ENCODE data around the gene LHB. TPM values are rescaled to one million over a fixed set of nuclear protein-coding genes. Genes with fewer than 3 reads are reported as not detected.

The LHB gene
- total RNA-seq, 1 donor = not detected

- peak; percentile 100 for DNase-seq (ENCODE audit: low read depth)
- TF ChIP-seq CTCF (IDR thresholded peaks at IDR 0.05; ENCODE audit: insufficient read depth, low read depth, low read length) = peak; percentile 73
- peak within 1 kb of the TSS; percentile 95 for H3K4me3 ChIP-seq (ENCODE audit: low read depth, low read length)
These were observed 23.5 kb downstream of the LHB start, which contains the start of the genes GYS1 and RUVBL2 for GRCh38 chr19:48993175-48994034. GYS1 (minus strand) TSS chr19:48993309; CDS start chr19:48993112, 197 bp downstream. RUVBL2 (plus strand) TSS chr19:48993887; CDS start chr19:48993912, 25 bp downstream.

GRCh38 chr19:48992581-48993174 lies 24.2 kb downstream of the LHB start:
- no peak for DNase-seq (ENCODE audit: low read depth)
- TF ChIP-seq CTCF (IDR thresholded peaks at IDR 0.05; ENCODE audit: insufficient read depth, low read depth, low read length) = no peak
- H3K4me3 ChIP-seq (ENCODE audit: low read depth, low read length) = peak overlapping the region; percentile 95

GRCh38 chr19:48991873-48992580 lies 24.9 kb downstream of the LHB start:
- no peak for TF ChIP-seq CTCF (IDR thresholded peaks at IDR 0.05; ENCODE audit: insufficient read depth, low read depth, low read length)
- DNase-seq (ENCODE audit: low read depth) = peak; percentile 85
- H3K4me3 ChIP-seq (ENCODE audit: low read depth, low read length) = peak overlapping the region; percentile 95

- DNase-seq (ENCODE audit: low read depth) = no peak
- TF ChIP-seq CTCF (IDR thresholded peaks at IDR 0.05; ENCODE audit: insufficient read depth, low read depth, low read length) = no peak
- peak overlapping the region; percentile 95 for H3K4me3 ChIP-seq (ENCODE audit: low read depth, low read length)
These were observed 25.8 kb downstream of the LHB start for GRCh38 chr19:48991011-48991609.

GRCh38 chr19:48990400-48990799 lies 26.5 kb downstream of the LHB start:
- no peak for TF ChIP-seq CTCF (IDR thresholded peaks at IDR 0.05; ENCODE audit: insufficient read depth, low read depth, low read length)
- no peak for DNase-seq (ENCODE audit: low read depth)
- no peak overlapping the region for H3K4me3 ChIP-seq (ENCODE audit: low read depth, low read length)

GRCh38 chr19:48989701-48990291 lies 27.1 kb downstream of the LHB start:
- H3K4me3 ChIP-seq (ENCODE audit: low read depth, low read length) = no peak overlapping the region
- DNase-seq (ENCODE audit: low read depth) = no peak

More at GRCh38 chr19:48989701-48990291, 27.1 kb downstream of the LHB start:
- TF ChIP-seq CTCF (IDR thresholded peaks at IDR 0.05; ENCODE audit: insufficient read depth, low read depth, low read length) = no peak
